Measurements from ENCODE around the gene OSBPL10. TPM values are rescaled to one million over a fixed set of nuclear protein-coding genes. Genes with fewer than 3 reads are reported as not detected.
"Not testable (repeated sequence)": the region's sequence is repeated elsewhere in the genome, so short reads cannot be mapped to it uniquely, and the experiment has no call there.

The OSBPL10 gene
- total RNA-seq, 2 experiments from 2014 or later: 0.26 to 2.3 TPM

DNA sequence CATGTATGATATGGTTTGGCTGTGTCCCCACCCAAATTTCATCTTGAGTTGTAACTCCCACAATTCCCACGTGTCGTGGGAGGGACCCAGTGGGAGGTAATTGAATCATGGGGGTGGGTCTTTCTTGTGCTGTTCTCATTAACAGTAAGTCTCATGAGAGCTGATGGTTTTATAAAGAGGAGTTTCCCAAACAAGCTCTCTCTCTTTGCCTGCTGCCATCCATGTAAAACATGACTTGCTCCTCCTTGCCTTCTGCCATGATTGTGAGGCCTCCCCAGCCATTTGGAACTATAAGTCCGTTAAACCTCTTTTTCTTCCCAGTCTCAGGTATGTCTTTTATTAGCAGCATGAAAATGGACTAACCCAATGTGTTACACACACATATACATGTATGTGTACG is 291.5 kb downstream of the OSBPL10 start:
- H3K9me3 Mint-ChIP-seq (ENCODE audit: low read depth); DNase-seq; ATAC-seq; CTCF ChIA-PET; H3K36me3 Mint-ChIP-seq; H3K27ac Mint-ChIP-seq; H3K27me3 Mint-ChIP-seq; H3K4me1 Mint-ChIP-seq; H3K4me3 Mint-ChIP-seq: not testable (repeated sequence)

DNA sequence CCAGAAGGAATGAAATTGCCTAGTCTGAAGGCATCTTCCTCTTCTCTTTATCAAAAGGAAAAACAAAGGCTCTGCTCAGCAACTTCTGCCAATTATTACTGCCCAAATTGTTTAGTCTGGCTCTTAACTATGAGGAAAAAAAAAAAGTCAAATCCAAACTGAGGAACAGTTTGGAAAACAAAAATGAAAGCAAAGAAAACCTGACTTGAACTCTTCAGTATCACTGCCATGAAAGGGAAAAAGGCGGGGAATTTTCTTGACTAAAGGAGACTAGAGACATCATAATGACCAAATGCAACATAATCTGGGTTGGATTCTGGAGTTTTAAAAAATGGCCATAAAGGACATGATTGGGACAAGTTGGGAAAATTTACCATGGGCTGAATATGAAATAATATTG is 292.1 kb downstream of the OSBPL10 start:
- no peaks in the 10 kb centered on the region for H3K27me3 Mint-ChIP-seq
- no peaks in the 10 kb centered on the region for H3K4me1 Mint-ChIP-seq
- DNase-seq: no peak

DNA sequence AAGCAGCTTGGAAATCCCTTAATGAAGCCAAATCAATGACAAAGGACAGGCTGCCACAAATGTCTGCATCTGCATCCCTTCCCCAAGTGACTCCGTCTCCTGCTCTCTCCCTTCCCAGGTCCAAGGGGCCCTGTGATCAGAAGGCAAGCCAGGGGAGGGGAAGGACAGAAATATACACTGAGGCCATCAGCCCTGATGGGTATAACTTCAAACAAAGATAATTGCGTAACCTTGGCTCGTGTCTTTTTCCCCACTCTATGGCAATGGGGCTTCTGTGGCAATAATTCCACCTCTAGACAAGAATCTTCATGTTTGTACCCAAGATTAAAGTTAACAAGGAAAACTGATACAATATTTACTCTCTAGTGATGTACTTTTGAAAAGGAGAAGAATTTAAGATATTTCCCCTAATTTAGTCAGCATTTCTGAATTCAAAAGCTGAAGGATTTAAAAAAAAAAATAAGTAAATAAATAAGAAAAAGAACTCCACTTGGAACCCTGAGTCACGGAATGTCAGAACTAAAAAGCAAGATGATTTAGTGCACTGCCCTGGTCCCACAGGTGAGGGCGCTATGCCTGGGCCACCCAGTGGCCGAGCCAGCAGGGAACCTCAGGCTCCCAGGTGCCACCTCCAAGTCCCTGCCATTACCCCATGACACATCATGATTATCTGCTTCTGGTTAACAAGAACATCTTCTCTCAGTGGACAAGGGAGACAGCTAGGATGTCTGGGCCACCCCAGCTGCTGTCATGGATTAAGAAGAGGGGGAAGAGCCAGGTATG is 293.9 kb downstream of the OSBPL10 start:
- no peak for DNase-seq
- Mint-ChIP-seq H3K4me1 (no peaks in the 10 kb centered on the region), H3K27me3 (no peaks in the 10 kb centered on the region), H3K4me3 (no peak overlapping the region), H3K27ac (no peak overlapping the region), H3K36me3 (peaks cover 4% of the 10 kb centered on the region), H3K9me3 (ENCODE audit: low read depth) (peaks cover 2% of the 10 kb centered on the region)
- no peak for ATAC-seq
- CTCF ChIA-PET: interaction anchor here (0.9 kb wide), 1 partner anchor 8 kb away, joined by 3 read pairs; no protein-coding TSS in a partner anchor

More for the DNA sequence above, 292.1 kb downstream of the OSBPL10 start:
- H3K9me3 Mint-ChIP-seq (ENCODE audit: low read depth): peaks cover 2% of the 10 kb centered on the region
- peaks cover 4% of the 10 kb centered on the region for H3K36me3 Mint-ChIP-seq
- CTCF ChIA-PET: no interaction called here
- no peak overlapping the region for H3K27ac Mint-ChIP-seq
- no peak for ATAC-seq
- H3K4me3 Mint-ChIP-seq: no peak overlapping the region

DNA sequence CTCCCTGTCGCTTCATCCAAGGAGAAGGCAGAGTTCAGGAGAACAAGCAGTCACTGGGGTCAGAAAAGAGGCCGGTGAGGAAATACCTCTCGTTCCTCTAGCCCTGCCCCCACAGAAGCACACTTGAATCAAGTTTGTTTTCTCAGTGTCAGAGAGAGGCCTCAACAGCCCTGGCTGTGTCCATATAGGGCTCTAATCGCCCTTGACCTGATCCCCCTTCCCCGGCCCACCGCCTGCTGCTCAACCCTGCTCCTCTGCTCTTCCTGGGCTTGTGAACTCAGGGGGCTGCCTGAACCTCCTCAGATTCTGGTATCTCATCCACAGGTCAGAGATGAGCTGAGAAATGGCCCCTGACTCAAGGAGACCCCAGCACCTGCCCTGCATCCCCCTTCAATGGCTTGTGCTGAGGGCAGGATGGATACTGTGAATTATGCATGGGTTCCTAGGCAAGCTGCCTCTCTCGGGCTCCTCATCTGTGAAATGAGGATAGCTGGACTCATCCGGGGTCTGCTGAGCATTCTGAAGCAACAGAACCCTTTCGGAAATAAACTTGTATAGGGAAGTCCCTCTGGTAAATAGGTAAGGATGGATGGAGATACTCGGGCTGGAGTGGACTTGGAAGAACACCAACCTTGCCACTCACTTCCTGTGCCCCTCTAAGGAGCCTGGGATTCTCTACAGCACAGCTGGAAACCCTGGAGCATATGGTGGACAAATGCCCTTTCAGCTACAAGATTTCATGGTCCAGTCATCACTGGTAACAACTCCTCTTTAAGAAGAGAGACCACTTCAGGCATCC is 300.8 kb downstream of the OSBPL10 start:
- Mint-ChIP-seq H3K4me1 (no peaks in the 10 kb centered on the region), H3K27me3 (no peaks in the 10 kb centered on the region), H3K4me3 (no peak overlapping the region), H3K9me3 (ENCODE audit: low read depth) (no peaks in the 10 kb centered on the region), H3K27ac (no peak overlapping the region), H3K36me3 (no peaks in the 10 kb centered on the region)
- CTCF ChIA-PET: no interaction called here
- ATAC-seq: no peak
- DNase-seq: no peak

DNA sequence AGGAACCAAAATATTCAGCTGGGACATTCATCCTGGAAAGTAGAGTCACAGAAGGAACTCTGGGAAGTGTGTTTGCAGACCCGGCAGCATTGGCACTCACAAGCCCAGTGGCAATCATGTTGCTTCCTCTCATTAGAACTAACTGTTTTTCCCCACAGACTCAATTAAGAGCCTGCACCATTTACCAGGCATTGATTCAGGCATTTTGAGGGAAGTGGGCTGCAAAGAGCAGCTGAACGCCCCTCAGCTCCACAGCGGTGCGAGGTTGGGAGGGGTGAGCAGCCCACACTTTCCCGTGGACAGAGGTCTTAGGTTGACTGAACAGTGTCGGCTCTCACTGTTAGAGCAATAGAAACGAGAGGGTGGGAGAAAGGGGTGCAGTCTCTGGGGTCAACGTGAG is 304.5 kb downstream of the OSBPL10 start:
- CTCF ChIA-PET: no interaction called here
- no peaks in the 10 kb centered on the region for H3K36me3 Mint-ChIP-seq

DNA sequence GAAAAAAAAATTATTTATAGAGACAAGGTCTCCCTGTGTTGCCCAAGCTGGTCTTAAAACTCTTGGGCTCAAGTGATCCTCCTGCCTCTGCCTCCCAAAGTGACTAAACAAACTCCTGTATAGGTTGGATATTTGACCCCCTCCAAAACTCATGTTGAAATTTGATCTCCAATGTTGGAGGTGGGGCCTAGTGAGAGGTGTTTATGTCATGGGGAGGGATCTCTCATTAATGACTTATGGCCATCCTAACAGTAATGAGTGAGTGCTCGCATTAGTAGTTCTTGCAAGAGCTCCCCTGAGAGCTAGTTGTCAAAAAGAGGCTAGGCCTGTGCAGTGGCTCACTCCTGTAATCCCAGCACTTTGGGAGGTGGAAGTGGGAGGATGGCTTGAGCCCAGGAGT is 307.1 kb downstream of the OSBPL10 start:
- H3K4me1 Mint-ChIP-seq: no peaks in the 10 kb centered on the region
- ATAC-seq: no peak
- H3K27me3 Mint-ChIP-seq: no peaks in the 10 kb centered on the region
- CTCF ChIA-PET: no interaction called here
- DNase-seq: no peak
- no peak overlapping the region for H3K4me3 Mint-ChIP-seq
- H3K27ac Mint-ChIP-seq: no peak overlapping the region
- no peaks in the 10 kb centered on the region for H3K9me3 Mint-ChIP-seq (ENCODE audit: low read depth)
- H3K36me3 Mint-ChIP-seq: no peaks in the 10 kb centered on the region

More for the DNA sequence above, 304.5 kb downstream of the OSBPL10 start:
- ATAC-seq: no peak
- no peaks in the 10 kb centered on the region for H3K4me1 Mint-ChIP-seq
- H3K27me3 Mint-ChIP-seq: no peaks in the 10 kb centered on the region
- no peak overlapping the region for H3K27ac Mint-ChIP-seq
- no peaks in the 10 kb centered on the region for H3K9me3 Mint-ChIP-seq (ENCODE audit: low read depth)
- H3K4me3 Mint-ChIP-seq: no peak overlapping the region
- no peak for DNase-seq

DNA sequence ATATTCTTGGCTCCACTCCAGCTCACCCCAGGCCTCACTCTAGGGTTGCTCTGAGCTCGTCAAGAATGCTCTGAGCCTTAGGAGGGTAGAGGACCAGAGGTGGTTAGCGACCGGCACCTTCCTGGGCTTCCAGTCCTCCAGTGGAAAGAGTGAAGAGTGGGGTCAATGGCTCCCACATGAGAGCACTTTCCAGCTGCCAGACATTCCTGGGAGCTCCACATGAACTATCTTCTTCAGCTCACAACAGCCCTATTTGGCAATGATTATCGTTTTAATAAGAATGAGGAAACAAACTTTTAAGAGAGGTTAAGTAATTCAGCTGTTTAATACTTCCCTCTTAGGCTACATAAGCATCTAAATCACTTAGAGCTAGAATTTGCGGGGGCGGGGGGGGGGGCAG is 309.1 kb downstream of the OSBPL10 start:
- Mint-ChIP-seq H3K4me3 (no peak overlapping the region), H3K9me3 (ENCODE audit: low read depth) (no peaks in the 10 kb centered on the region), H3K4me1 (no peaks in the 10 kb centered on the region), H3K27me3 (no peaks in the 10 kb centered on the region), H3K36me3 (no peaks in the 10 kb centered on the region), H3K27ac (no peak overlapping the region)
- ATAC-seq: no peak
- DNase-seq: no peak
- CTCF ChIA-PET: no interaction called here

DNA sequence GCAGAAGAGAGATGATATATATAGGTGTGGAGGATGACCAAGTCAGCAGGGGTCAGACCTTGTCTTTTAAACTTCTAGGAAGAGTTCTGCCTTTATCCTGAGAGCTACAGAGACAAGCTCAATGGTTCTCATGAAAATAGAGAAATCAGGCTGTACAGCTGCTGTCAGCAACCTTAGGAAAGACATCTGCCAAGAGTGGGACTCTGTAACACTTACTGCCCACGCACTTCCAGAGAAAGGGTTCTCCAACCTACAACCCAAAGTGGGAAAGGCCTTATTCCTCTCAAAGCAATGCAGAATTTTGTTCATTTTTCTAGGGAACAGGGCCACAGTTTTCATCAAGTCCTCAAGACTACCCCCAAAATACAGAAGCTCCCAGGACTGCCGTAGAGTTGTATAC is 309.6 kb downstream of the OSBPL10 start:
- Mint-ChIP-seq H3K27me3 (no peaks in the 10 kb centered on the region), H3K27ac (no peak overlapping the region), H3K9me3 (ENCODE audit: low read depth) (no peaks in the 10 kb centered on the region), H3K4me3 (no peak overlapping the region), H3K4me1 (no peaks in the 10 kb centered on the region), H3K36me3 (no peaks in the 10 kb centered on the region)
- DNase-seq: no peak
- no peak for ATAC-seq
- CTCF ChIA-PET: no interaction called here

DNA sequence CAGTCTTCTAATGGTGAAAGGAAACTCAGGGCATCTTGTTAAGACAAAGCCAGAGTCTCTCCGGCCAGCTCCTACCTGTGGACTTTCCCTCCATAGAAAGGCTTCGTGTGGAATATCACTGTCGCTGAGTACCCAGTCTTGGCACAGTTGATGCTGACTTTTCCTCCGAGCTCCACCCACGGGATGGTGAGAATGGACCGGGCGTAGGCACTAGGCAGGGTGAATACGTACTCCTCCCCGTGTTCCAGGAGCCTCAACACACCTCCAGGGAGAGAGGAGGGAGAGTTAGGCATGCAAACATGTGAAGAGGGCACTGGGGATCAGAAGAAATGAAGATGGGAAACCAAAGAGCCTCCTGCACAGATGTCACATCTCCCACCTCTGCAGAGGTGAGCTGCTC is 310.3 kb downstream of the OSBPL10 start:
- Mint-ChIP-seq H3K4me3 (no peak overlapping the region), H3K27ac (no peak overlapping the region), H3K27me3 (no peaks in the 10 kb centered on the region), H3K9me3 (ENCODE audit: low read depth) (no peaks in the 10 kb centered on the region), H3K4me1 (no peaks in the 10 kb centered on the region), H3K36me3 (no peaks in the 10 kb centered on the region)
- no peak for DNase-seq
- no peak for ATAC-seq
- CTCF ChIA-PET: no interaction called here

DNA sequence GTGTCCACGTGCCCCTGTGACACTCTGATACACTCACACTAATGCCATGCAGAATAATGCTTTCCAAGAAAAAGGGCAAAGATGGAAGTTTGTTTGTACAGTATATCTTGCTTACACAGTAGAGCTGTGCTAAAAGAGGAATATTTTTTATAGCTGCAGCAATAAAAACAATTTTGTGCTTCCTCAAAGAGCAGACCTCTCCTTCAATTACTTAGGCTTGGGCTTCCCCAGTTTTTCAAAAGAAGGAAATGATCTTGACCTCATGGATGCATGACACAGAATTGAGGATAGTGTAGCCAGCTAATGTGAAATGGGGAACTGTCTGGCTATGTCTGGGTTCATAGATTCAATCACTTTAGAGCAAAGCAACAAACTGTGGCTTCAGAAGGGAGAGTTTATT is 310.9 kb downstream of the OSBPL10 start:
- Mint-ChIP-seq H3K27me3 (no peaks in the 10 kb centered on the region), H3K4me1 (no peaks in the 10 kb centered on the region), H3K36me3 (no peaks in the 10 kb centered on the region), H3K27ac (no peak overlapping the region), H3K9me3 (ENCODE audit: low read depth) (no peaks in the 10 kb centered on the region), H3K4me3 (no peak overlapping the region)
- DNase-seq (no peak), ATAC-seq (no peak)
- CTCF ChIA-PET: no interaction called here

DNA sequence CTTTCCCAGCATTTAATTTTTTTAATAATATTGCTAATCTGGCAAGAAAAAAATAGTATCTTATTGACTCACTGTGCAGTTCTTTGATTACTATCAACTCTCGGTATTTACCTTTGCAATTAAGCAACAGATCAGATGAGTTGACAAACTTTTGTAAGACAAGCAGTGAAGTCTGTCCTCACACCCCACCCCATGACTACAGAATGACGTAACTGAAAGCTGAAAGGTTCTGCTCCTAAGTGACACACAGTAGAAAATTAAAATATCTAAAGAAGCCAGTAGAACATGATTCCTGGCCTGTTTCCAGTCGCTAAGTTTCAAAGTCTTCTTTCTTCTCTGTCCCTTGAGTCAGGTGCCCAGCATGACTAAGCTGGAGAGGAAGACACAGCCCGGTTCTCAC is 312.8 kb downstream of the OSBPL10 start:
- no peak for ATAC-seq
- H3K4me1 Mint-ChIP-seq: no peaks in the 10 kb centered on the region
- no peaks in the 10 kb centered on the region for H3K27me3 Mint-ChIP-seq
- no peaks in the 10 kb centered on the region for H3K36me3 Mint-ChIP-seq
- CTCF ChIA-PET: no interaction called here
- no peaks in the 10 kb centered on the region for H3K9me3 Mint-ChIP-seq (ENCODE audit: low read depth)
- H3K4me3 Mint-ChIP-seq: no peak overlapping the region
- no peak overlapping the region for H3K27ac Mint-ChIP-seq
- no peak for DNase-seq

DNA sequence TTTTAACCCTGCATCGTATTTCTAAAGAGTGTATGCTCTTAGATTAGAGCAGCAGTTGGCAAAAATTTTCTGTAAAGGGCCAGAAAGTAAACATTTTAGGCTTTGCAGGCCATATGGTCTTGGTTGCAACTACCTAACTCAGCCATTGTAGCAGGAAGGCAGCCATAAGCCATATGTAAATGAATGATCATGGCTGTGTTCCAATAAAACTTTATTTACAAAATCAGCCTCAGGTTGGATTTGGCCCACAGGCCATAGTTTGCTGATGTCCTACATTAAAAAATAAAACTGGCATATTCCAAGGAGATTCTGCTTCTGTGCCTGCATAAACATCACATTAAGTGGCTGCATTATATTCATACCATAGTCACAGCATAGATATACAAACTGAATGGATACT is 313.5 kb downstream of the OSBPL10 start:
- Mint-ChIP-seq H3K27ac (no peak overlapping the region), H3K27me3 (no peaks in the 10 kb centered on the region), H3K9me3 (ENCODE audit: low read depth) (no peaks in the 10 kb centered on the region), H3K4me3 (no peak overlapping the region), H3K36me3 (no peaks in the 10 kb centered on the region), H3K4me1 (no peaks in the 10 kb centered on the region)
- no peak for ATAC-seq
- no peak for DNase-seq
- CTCF ChIA-PET: no interaction called here

DNA sequence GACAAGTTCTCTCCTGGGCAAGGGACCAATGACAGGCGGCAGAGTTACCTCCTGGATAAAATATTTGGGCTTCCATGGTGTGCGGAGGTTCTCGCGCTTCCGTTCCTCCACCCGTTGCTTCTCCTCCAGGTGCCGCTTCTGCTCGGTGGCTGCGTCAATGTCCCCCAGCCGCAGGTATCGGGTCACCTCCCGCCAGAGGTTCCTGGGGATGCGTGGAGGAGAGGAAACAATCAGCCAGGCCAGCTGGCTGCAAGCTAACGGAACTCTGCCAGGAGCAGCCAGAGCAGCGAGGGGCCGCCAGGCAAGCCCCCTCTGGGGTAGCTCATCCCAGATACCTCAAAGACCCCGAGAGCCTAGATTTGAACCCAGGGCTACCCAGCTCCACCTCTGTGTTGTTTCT is 317.0 kb downstream of the OSBPL10 start:
- CTCF ChIA-PET: interaction anchor here (0.7 kb wide), 1 partner anchor 113 kb away, joined by 3 read pairs; no protein-coding TSS in a partner anchor
- Mint-ChIP-seq H3K4me3 (no peak overlapping the region), H3K4me1 (no peaks in the 10 kb centered on the region), H3K36me3 (no peaks in the 10 kb centered on the region), H3K27ac (no peak overlapping the region), H3K27me3 (no peaks in the 10 kb centered on the region), H3K9me3 (ENCODE audit: low read depth) (no peaks in the 10 kb centered on the region)
- DNase-seq (no peak), ATAC-seq (no peak)
